ENCODE data around the gene MAN2B2.

DNA sequence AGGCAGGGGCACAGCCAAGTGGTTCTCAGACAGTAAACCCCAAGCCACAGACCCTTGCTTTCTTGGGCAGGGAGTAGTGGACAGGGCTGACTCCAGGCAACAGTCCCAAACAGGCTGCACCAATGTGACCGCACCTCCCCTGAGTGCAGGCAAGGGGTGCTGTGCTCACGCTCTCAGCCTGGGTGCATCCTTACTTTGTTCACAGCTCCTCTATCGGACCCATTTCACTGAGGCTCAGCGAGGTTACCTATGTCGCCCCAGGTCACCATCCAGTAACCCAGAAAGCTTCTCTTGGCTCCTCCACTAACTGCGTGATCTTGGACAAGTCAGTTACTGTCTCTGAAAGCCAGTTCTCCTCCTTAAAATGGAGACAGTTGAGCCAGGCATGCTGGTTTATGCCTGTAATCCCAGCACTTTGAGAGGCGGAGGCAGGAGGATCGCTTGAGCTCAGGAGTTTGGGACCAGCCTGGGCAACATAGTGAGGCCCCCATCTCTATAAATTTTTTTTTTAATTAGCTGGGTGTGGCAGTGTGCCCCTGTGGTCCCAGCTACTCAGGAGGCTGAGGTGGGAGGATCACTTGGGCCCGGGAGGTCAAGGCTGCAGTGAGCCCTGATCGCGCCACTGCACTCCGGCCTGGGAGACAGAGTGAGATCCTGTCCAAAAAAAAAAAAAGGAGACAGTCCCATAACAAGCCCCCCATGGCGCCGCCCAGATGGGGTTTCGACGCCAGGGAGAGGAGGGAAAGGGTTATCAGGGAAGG, 823 bp upstream of the MAN2B2 start:
- TF ChIP-seq HDGF (IDR thresholded peaks at IDR 0.05; ENCODE audit: borderline replicate concordance) (no peak), NFRKB (IDR thresholded peaks at IDR 0.05) (no peak), BHLHE40 (IDR thresholded peaks at IDR 0.05; ENCODE audit: borderline replicate concordance) (no peak), LEF1 (IDR thresholded peaks at IDR 0.05; ENCODE audit: borderline replicate concordance) (no peak)
